Transverse colon (tissue), 4 donors: ENCODE measurements around the gene TTC32.

Experiments
- CTCF ChIP-seq, 5 experiments: fragments of 200-600 bp in 3 of 5; fragments of 450-650 bp in 2 of 5; sonication (generic) in 3 of 5; IDR thresholded peaks; 1 replicate in 2 of 5; 2 replicates in 3 of 5; pipeline ENCODE4 v1.5.1; 2016 to 2017; ENCODE audit warnings: antibody characterized with exemption in 5 of 5, inconsistent platforms in 3 of 5, mild to moderate bottlenecking in 2 of 5, moderate library complexity in 1 of 5
- EP300 ChIP-seq: sonication (generic); formaldehyde crosslinking; IDR thresholded peaks from one replicate; pipeline ENCODE4 v1.6.1; 2017; ENCODE audit warnings: antibody characterized with exemption, low read depth
- POLR2A ChIP-seq: fragments of 450-650 bp; IDR thresholded peaks from one replicate; pipeline ENCODE4 v1.6.1; 2016; ENCODE audit warnings: antibody characterized with exemption, mild to moderate bottlenecking, moderate library complexity
- POLR2AphosphoS5 ChIP-seq, 3 donors: sonication (generic); formaldehyde crosslinking; IDR thresholded peaks; one replicate each; pipeline ENCODE4 v1.6.1; 2016; ENCODE audit warnings: antibody characterized with exemption in 3 of 3

GRCh38 chr2:19932928-19933327 is 31.1 kb upstream of the TTC32 start:
- TF ChIP-seq CTCF (IDR thresholded peaks at IDR 0.05) (no peak), POLR2A (no peak), POLR2AphosphoS5 (IDR thresholded peaks at IDR 0.05) (no peak), EP300 (no peak)
